Hepatocyte (in vitro differentiated cells): Measurements from ENCODE around the gene LXN.

Source experiments
- EZH2 ChIP-seq: fragments of 200-600 bp; sonication (generic); IDR thresholded peaks from 2 replicates; pipeline ENCODE4 v1.6.1; 2016; ENCODE audit warnings: antibody characterized with exemption, mild to moderate bottlenecking, borderline replicate concordance
- EZH2phosphoT487 ChIP-seq: fragments of 200-600 bp; sonication (generic); IDR thresholded peaks from one replicate; pipeline ENCODE4 v1.6.1; 2018; ENCODE audit warnings: antibody characterized with exemption, mild to moderate bottlenecking, low read depth, moderate library complexity; ENCODE audit not compliant: unreplicated experiment, severe bottlenecking
- TF ChIP-seq, protein P1 (sequence below): fragments of 200-600 bp; sonication (generic); IDR thresholded peaks from 2 replicates; pipeline ENCODE4 v1.5.1; 2016; ENCODE audit warnings: antibody characterized with exemption, mild to moderate bottlenecking; ENCODE audit not compliant: poor library complexity

GRCh38 chr3:158710601-158711000, 38.2 kb upstream of the LXN start:
- TF ChIP-seq EZH2 (no peak), EZH2phosphoT487 (no peak)
- TF ChIP-seq, protein P1, sequence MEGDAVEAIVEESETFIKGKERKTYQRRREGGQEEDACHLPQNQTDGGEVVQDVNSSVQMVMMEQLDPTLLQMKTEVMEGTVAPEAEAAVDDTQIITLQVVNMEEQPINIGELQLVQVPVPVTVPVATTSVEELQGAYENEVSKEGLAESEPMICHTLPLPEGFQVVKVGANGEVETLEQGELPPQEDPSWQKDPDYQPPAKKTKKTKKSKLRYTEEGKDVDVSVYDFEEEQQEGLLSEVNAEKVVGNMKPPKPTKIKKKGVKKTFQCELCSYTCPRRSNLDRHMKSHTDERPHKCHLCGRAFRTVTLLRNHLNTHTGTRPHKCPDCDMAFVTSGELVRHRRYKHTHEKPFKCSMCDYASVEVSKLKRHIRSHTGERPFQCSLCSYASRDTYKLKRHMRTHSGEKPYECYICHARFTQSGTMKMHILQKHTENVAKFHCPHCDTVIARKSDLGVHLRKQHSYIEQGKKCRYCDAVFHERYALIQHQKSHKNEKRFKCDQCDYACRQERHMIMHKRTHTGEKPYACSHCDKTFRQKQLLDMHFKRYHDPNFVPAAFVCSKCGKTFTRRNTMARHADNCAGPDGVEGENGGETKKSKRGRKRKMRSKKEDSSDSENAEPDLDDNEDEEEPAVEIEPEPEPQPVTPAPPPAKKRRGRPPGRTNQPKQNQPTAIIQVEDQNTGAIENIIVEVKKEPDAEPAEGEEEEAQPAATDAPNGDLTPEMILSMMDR = no peak
